CD4-positive, alpha-beta T cell treated with Interleukin-4 for 1 hour (primary cell): ENCODE results near the gene LRRC8B.
"Not testable (repeated sequence)": the region's sequence is repeated elsewhere in the genome, so short reads cannot be mapped to it uniquely, and the experiment has no call there.

Source experiments
- DNase-seq, 2 donors: peaks; one replicate each; pipeline ENCODE4 v3.0.0-alpha.2; 2020 to 2022

The LRRC8B gene

GRCh38 chr1:89587729-89588161 is 63.1 kb downstream of the LRRC8B start:
- no peak for DNase-seq

DNA sequence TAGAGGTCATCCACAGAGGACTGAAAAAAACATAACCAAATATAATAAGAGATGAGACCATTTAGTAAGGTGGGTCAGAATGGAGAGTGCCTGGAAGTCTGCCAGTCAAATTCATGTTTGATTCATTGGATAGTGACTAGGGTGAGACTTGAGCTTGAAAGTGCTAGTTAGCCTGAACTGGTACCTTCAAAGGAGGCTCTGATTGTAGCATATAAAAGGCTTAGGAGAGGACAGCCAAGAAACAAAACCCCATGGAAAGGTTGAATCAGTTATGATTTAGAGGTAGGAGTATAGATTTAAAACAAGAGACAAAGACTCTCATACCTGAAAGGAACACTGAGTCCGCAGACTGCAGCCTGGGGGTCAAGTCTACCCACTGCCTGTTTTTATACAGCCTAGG is 63.9 kb downstream of the LRRC8B start:
- DNase-seq, result no peak

- DNase-seq, result no peak
Measured at GRCh38 chr1:89589515-89589914, 64.9 kb downstream of the LRRC8B start.

- DNase-seq, result no peak
Measured at GRCh38 chr1:89590341-89591080, 65.9 kb downstream of the LRRC8B start.

DNA sequence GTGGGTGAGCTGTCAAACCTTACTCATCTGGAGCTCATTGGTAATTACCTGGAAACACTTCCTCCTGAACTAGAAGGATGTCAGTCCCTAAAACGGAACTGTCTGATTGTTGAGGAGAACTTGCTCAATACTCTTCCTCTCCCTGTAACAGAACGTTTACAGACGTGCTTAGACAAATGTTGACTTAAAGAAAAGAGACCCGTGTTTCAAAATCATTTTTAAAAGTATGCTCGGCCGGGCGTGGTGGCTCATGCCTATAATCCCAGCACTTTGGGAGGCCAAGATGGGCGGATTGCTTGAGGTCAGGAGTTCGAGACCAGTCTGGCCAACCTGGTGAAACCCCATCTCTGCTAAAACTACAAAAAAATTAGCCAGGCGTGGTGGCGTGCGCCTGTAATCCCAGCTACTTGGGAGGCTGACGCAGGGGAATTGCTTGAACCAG is 68.3 kb downstream of the LRRC8B start:
- not testable (repeated sequence) for DNase-seq

DNA sequence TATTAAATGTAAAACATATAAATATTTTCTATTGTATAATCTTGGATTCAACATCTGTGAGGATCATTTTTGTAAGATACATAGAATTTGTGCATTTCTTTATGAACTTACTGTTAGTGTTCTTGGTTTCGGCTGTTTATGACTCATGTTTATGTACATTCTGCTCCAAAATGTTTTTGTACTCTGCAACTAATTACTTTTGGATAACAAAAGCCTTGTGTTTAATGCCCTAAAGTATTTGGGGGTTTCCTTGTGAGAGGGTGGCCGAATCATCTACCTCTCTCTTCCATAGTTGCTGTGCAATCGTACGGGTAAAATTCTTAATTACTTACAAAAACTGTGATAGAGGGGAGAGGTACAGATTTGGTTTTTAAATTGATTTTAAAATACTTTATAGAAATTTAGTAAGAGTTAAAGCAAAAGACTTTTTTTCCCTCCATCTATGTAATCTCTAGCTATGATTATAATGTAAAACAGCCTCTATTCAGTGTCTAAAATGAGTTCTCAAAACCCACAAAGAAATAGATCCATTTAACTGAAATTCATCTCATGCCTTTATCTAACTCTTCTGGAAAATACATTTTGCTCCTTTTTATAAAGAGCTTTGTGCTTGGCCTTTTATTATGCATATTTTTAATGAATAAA is 69.6 kb downstream of the LRRC8B start:
- DNase-seq, result no peak

DNA sequence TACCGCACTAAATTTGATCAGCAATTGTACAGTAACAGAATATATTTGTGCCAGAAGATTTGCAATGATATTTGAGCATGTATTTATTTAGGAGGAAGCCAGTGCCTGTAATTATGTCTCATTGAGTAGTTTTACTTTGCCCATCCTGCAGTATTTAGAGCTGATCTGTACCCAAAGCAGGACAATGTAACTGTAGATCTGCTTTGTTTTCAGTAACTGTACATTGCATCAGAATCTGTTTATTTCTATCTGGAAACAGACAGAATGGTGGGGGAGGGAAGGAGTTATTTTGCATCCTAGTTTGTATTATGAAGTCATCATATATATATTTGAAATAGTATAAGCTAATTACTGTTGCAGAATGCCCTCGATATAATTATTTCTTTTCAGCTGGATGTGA is 72.1 kb downstream of the LRRC8B start:
- DNase-seq, result no peak

DNA sequence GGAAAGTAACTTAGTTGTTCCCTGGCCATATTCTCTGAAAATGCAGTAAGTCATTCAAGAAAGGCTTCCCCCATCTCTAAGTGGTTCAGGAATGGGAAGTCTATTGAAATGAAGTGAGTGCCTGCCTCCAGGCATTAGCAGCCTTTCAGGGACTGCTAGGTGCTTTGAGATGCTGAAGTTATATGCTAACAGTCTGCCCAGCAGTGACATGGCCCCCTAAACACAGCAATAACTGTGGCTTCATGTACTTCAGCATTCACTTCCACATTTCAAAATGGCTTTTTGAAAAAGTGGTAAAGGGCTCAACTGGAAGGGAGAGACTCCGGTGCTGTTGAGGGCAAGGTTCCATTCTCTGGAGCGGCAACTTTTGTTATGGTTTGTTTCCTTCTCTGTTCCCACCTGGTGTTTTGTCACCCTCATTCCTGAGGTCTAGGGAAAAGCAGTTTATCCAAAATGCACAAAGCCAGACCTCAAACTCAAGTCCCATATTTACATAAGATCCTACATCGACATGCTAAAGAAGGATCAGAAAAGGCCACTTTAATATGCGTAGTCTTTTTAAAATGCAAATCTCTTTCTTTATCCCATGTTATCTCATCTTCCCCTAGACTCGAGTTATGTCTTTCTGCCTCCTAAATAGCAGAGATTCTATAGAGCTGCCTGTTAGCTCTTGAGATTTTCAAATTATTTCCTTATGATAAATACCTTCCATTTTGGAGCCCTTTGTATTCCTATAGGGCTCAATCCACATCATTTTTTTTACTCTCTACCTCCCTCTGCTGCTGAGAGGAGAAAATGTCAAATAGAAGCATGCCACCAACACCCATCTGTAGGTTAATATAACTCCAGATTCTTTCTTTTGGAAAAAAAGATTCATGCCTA is 74.1 kb downstream of the LRRC8B start:
- peak in 1 of 2 donors; percentile 64 for DNase-seq

GRCh38 chr1:89599332-89599630 is 74.7 kb downstream of the LRRC8B start:
- no peak for DNase-seq

DNA sequence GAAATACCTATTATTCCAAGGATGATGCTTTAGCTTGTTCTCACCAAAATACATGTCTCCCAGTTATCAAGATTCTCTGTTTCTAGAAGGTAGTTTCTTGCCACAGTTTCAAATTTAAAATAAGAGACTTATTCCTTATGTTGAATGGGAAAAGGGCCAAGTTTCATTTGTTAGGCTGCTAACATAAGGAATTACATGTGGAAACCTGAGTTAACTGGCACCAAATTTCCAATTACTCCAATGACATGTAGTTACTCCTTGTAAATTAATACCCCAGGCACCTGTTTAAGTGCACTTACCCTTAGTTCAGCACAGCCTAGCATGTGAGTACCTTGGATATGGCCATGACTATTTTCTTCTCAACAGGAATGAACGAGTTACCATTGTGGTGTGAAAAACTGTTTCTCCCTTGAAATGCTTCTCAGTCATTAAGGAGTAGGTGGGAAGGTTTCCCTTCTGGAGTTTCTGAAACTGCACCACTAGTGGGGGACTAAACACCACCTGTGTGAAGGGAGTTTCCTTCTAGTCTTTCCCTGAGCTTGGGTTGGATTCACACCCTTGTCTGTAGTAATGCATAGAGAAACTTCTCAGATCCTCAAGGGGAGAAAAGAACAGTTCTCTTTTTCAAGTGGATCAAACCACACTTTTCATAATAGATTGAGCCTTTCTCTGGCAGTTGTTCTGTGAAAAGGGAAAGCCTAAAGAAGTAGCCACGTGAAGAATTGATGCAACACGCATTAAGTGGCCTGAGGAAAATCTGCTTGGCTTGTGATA is 76.0 kb downstream of the LRRC8B start:
- DNase-seq, result no peak

DNA sequence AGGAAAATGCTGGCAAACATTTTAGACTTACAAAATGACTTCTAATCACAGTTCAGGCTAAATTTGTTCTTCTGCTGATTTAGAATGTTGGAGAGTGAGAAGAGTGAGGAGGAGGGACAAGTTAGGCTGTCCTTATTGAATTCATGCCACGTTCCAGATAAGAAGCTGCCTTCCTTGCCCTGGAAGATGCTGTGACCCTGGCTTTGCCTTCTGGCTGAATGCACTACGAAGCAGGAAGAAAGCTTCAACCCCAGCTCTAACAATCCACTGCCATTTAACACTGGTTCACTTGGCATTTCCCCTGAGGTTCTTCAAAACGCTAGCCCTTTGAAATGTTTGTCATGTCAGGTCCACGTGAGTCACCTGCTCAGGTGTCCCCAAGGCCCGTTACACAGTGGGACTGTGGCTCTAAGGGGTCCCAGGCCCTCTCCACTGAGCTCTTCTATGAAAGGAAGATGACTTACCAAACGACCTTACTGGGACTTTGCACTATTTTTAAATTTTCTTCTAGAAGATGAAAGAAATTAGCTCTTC is 78.3 kb downstream of the LRRC8B start:
- peak in 1 of 2 donors; percentile 19 for DNase-seq

DNA sequence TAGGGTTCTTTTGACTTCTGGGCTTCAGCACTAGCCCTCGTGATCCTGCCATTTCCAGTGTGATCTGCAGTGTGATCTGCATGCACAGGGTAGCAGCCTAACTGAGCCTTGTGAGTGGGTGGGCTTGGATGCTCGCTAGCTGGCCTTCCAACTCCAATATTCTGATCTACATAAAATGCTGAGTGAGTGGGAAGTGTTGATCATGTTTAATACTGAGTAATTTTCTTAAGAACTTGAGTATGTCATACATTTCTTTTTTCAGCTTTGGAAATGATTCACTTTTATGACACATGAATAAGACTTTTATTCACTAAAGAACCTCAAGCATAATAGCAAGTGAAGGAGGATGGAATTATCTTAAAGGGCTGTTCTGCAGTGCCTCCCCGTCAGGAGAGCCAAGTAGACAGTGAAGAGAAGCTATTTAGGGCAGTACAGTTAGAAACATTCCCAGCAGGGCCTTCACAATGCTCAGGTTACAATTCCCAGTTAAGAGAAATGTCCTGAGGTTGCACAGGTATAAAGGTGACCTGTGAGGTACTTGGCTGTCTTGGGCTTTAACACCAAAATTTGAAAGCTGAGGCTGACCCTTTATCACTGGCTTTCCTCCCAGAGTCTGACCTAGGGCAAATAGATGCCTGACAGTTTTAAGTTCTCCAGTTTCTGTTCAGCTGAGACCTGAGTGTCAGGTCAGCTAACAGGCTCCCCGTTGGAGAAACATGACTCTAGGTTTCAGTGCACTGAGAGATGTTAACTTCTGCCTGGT is 79.2 kb downstream of the LRRC8B start:
- DNase-seq, result peak in 1 of 2 donors; percentile 16

DNA sequence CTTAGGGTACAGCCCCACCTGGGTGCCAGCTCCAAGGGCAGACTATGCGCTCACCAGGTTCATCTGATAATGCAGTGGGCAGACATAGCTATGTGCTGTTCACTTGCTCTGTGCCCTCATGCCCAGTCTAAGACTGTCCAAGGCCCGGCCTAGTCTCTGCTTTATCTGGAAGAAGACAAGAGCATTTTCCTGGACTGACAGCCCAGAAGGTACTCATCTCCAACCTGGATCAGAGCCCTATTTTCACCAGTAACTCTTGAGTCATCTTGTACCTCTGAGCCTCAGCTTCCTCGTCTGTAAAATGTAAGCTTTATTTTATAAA is 79.7 kb downstream of the LRRC8B start:
- no peak for DNase-seq

GRCh38 chr1:89605692-89606091 is 81.1 kb downstream of the LRRC8B start:
- no peak for DNase-seq

GRCh38 chr1:89606227-89606980 is 81.8 kb downstream of the LRRC8B start:
- DNase-seq, result peak in 1 of 2 donors; percentile 60

DNA sequence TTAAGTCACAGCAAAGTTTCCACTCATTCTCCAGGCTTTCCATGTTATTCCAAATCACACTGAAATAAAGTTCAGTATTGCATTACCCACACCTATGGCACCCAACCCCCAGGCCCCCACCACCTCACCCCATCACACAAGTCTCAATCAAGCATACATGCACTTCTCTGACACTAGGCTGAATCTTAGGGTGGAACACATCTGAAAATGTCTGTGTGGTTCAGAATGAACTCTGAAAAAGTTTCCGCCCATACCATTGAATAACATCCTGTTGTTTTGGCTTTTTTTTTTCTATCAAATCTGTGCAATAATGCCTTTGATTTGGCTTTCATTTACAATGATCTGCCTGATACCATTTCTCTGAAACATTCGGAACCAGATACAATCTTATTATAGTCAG is 82.5 kb downstream of the LRRC8B start:
- peak; percentile 58 to 80 for DNase-seq

- no peak for DNase-seq
Measured at GRCh38 chr1:89607586-89608318, 83.1 kb downstream of the LRRC8B start.

DNA sequence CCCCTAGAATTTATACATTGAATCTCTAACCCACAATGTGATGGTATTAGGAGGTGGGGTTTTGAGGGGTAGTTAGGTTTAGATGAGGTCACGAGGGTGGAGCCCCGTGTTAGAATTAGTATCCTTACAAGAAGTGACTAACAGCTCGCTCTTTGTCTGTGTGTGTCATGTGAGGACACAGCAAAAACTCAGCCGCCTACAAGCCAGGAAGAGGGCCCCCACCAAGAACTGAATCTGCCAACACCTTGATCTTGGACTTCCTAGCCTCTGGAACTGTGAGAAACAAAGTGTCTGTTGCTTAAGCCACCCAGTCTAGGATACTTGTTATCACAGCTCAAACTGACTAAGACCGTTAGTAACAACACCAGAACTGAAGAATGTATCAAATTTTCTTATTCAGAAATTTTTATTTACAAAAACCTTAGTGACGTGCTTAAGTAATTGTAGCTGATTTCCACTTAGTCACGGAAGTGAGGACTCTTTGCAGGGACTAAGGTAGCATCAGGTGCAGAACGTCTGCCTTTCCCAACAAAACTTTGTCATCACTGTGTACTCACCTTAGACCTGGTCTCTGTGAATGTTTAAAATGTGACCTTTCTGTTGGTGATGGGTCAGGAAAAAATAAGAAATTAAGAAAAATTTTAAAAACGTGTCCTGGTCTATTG is 83.8 kb downstream of the LRRC8B start:
- peak; percentile 80 to 86 for DNase-seq

- DNase-seq, result peak; percentile 61 to 71
Measured at GRCh38 chr1:89608984-89609725, 84.5 kb downstream of the LRRC8B start.
